ENCODE measurements around the gene CDKL1. TPM values are rescaled to one million over a fixed set of nuclear protein-coding genes. Genes with fewer than 3 reads are reported as not detected.

Gene CDKL1
- total RNA-seq, 1 donor from 2014 or later: 20.7 TPM

DNA sequence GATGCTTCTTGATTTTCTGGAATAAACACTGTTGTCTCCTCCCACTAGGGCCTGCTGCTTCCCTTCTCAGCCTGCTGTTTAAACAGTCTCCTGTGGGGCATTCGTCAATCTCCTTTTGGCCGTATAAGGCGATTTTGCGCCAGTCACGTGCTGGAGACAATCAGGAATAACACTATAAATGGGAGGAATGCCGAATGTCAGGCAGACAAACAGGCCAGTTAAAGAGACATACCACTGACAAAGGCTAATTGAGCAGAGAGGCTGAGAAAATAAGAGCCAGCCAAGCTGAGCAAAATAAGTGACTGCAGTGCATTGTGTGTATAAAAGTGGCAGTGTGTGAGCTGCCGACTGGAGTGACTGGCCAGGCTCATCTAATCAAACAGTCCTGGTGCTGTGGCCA is 61.3 kb downstream of the CDKL1 start:
- peaks cover 20% of the 10 kb centered on the region for H3K36me3 ChIP-seq
- H3K9me3 ChIP-seq: no peaks in the 10 kb centered on the region
- ATAC-seq: peak; percentile 40
- H3K27ac ChIP-seq: peak overlapping the region; percentile 44
- intact Hi-C loops (cut with DNase I): loop anchor here (10.0 kb wide), 1 partner anchor 59 kb away; the partner anchor contains the start of gene CDKL1
- TF ChIP-seq, protein P1, sequence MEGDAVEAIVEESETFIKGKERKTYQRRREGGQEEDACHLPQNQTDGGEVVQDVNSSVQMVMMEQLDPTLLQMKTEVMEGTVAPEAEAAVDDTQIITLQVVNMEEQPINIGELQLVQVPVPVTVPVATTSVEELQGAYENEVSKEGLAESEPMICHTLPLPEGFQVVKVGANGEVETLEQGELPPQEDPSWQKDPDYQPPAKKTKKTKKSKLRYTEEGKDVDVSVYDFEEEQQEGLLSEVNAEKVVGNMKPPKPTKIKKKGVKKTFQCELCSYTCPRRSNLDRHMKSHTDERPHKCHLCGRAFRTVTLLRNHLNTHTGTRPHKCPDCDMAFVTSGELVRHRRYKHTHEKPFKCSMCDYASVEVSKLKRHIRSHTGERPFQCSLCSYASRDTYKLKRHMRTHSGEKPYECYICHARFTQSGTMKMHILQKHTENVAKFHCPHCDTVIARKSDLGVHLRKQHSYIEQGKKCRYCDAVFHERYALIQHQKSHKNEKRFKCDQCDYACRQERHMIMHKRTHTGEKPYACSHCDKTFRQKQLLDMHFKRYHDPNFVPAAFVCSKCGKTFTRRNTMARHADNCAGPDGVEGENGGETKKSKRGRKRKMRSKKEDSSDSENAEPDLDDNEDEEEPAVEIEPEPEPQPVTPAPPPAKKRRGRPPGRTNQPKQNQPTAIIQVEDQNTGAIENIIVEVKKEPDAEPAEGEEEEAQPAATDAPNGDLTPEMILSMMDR (IDR thresholded peaks at IDR 0.05): no peak
- DNase-seq: no peak
- H3K27me3 ChIP-seq: no peaks in the 10 kb centered on the region
- H3K4me1 ChIP-seq: peaks cover 18% of the 10 kb centered on the region
- no peak overlapping the region for H3K4me3 ChIP-seq

DNA sequence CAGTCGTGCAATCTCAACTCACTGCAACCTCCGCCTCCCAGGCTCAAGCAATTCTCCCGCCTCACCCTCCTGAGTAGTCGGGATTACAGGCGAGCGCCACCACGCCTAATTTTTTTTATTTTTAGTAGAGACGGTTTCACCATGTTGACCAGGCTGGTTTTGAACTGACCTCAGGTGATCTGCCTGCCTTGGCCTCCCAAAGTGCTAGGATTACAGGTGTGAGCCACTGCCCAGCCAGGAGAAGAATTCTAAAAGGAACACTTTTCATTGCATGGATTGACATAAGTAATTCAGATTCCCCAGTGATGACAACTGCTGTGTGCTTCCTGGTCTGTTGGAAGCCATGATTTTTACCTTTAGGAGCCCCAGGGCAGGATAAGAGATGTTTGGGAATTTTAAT is 62.5 kb downstream of the CDKL1 start:
- TF ChIP-seq, protein P1 (IDR thresholded peaks at IDR 0.05): no peak

DNA sequence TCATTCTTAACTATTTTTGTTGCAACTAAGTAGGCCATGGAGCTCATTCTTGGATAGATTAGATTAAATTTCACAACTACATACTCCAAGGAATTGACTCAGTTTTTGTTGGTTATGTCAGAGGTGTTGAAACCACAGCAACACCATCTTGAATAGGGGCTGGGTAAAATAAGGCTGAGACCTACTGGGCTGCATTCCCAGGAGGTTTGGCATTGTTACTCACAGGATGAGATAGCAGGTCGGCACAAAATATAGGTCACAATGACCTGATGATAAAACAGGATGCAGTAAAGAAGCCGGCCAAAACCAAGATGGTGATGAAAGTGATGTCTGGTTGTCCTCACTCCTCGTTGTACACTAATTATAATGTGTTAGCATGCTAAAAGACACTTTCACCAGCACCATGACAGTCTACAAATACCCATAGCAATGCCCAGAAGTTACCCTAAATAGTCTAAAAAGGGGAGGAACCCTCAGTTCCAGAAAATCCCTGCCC is 63.6 kb downstream of the CDKL1 start:
- no peak overlapping the region for H3K4me3 ChIP-seq
- intact Hi-C loops (cut with DNase I): loop anchor here (10.0 kb wide), 1 partner anchor 62 kb away; the partner anchor contains the start of gene CDKL1
- ATAC-seq: no peak
- H3K27me3 ChIP-seq: no peaks in the 10 kb centered on the region
- peaks cover 20% of the 10 kb centered on the region for H3K36me3 ChIP-seq
- H3K4me1 ChIP-seq: peaks cover 18% of the 10 kb centered on the region
- TF ChIP-seq, protein P1 (IDR thresholded peaks at IDR 0.05): no peak
- no peaks in the 10 kb centered on the region for H3K9me3 ChIP-seq
- no peak overlapping the region for H3K27ac ChIP-seq
- DNase-seq: no peak

More for the DNA sequence above, 62.5 kb downstream of the CDKL1 start:
- peaks cover 18% of the 10 kb centered on the region for H3K4me1 ChIP-seq
- H3K9me3 ChIP-seq: no peaks in the 10 kb centered on the region
- no peaks in the 10 kb centered on the region for H3K27me3 ChIP-seq
- H3K36me3 ChIP-seq: peaks cover 28% of the 10 kb centered on the region
- no peak overlapping the region for H3K4me3 ChIP-seq
- ATAC-seq (no peak), DNase-seq (no peak)
- peak overlapping the region; percentile 44 for H3K27ac ChIP-seq
- intact Hi-C loops (cut with DNase I): loop anchor here (10.0 kb wide), 1 partner anchor 61 kb away; the partner anchor contains the start of gene CDKL1

DNA sequence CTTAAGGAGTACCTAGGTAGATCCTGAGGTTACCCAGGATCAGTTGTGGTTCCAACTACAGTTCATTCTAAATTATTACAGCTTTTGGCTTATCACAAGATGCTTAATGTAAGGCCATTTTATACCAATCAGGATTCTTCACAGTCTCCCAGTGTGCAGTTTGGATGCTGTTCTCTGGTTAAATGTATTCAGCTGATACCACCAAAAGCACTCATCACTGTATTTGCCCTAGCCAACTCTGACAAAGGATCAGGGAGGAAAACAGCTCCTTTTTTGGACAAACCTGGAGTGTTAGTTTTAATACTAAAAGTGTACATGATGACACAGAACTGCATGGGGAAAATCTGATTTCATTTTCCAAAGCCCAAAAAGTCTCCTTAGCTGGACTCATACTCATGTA is 65.1 kb downstream of the CDKL1 start:
- no peaks in the 10 kb centered on the region for H3K9me3 ChIP-seq
- ATAC-seq: no peak
- peaks cover 16% of the 10 kb centered on the region for H3K4me1 ChIP-seq
- intact Hi-C loops (cut with DNase I): loop anchor here (10.0 kb wide), 1 partner anchor 63 kb away; the partner anchor contains the start of gene CDKL1
- peaks cover 33% of the 10 kb centered on the region for H3K36me3 ChIP-seq
- H3K27ac ChIP-seq: no peak overlapping the region
- H3K27me3 ChIP-seq: no peaks in the 10 kb centered on the region
- no peak for DNase-seq
- TF ChIP-seq, protein P1 (IDR thresholded peaks at IDR 0.05): no peak
- no peak overlapping the region for H3K4me3 ChIP-seq

DNA sequence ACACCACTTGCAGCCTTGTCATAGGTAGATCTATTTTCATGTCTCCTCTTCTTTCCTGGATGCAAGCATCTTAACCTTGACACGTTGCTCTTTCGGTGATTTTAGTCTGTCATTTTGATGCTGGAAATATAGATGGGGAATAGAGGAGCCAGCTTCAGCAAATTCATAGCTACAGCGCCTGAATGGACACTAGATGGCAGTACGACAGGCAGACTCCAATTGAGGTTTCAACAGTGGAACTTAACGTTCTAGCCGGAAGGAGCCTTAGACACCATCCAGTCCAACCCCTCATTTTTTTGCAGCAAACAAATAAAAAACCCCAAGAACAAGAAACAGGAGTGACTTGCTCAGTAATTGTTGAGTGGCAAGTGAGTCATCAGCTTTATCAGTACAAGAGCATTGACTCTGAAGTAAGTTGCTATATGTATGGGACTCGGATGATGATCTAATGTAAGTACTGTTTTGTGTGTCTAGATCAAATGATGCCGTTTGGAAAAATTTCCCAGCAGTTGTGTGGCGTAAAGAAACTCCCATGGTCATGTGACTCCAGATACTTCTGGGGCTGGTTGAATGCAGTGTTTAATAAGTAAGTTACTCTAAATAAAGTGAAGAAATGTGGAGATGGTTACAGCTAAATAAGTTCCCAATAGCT is 75.5 kb downstream of the CDKL1 start:
- DNase-seq (no peak), ATAC-seq (peak; percentile 100)
- intact Hi-C loops (cut with DNase I): loop anchor here (10.0 kb wide), 1 partner anchor 214 kb away; the partner anchor contains the start of gene MAP4K5
- TF ChIP-seq, protein P1 (IDR thresholded peaks at IDR 0.05): peak; percentile 88
- Histone ChIP-seq H3K27ac (peak overlapping the region; percentile 31), H3K4me1 (peaks cover 14% of the 10 kb centered on the region), H3K9me3 (no peaks in the 10 kb centered on the region), H3K27me3 (no peaks in the 10 kb centered on the region), H3K36me3 (peaks cover 22% of the 10 kb centered on the region), H3K4me3 (no peak overlapping the region)
